Adrenal gland (tissue), 5 donors: Measurements from ENCODE around the gene SUSD3.

Experiments used
- POLR2A ChIP-seq, 2 donors: fragments of 450-650 bp; IDR thresholded peaks; one replicate each; pipeline ENCODE4 v1.6.1; 2017; ENCODE audit warnings: antibody characterized with exemption in 2 of 2, mild to moderate bottlenecking in 2 of 2, moderate library complexity in 1 of 2
- TF ChIP-seq, protein P1 (sequence below), 6 experiments: fragments of 450-650 bp in 4 of 6; fragments of 200-600 bp in 2 of 6; sonication (generic) in 1 of 6; IDR thresholded peaks; 1 replicate in 5 of 6; 2 replicates in 1 of 6; pipeline versions ENCODE4 v1.5.1 to v1.8.0; 2016 to 2021; ENCODE audit warnings: antibody characterized with exemption in 6 of 6, mild to moderate bottlenecking in 2 of 6, moderate library complexity in 1 of 6
- donor health status: DM: no; HTN: no; CAD: no.

DNA sequence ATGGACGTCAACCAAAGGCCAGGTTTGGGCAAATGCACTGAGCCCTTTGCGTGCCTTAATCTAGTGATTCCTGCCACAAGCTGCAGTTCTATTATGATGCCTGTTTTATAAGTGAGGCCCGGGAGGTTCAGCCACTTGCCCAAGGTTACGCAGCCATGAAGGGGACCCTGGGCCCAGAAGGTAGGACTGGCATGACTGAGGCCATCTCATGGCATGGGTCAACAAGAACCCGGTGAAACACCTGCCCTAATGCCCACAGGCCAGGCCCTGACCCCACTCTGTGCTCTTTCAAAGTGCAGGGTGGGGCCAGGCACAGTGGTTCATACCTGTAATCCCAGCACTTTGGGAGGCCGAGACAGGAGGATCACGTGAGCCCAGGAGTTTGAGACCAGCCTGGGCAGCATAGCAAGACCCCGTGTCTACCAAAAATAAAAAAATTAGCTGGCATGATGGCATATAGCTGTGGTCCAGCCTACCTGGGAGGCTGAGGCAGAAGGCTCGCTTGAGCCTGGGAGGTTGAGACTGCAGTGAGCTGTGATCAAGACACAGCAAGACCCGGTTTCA, 66.9 kb downstream of the SUSD3 start:
- TF ChIP-seq, protein P1, sequence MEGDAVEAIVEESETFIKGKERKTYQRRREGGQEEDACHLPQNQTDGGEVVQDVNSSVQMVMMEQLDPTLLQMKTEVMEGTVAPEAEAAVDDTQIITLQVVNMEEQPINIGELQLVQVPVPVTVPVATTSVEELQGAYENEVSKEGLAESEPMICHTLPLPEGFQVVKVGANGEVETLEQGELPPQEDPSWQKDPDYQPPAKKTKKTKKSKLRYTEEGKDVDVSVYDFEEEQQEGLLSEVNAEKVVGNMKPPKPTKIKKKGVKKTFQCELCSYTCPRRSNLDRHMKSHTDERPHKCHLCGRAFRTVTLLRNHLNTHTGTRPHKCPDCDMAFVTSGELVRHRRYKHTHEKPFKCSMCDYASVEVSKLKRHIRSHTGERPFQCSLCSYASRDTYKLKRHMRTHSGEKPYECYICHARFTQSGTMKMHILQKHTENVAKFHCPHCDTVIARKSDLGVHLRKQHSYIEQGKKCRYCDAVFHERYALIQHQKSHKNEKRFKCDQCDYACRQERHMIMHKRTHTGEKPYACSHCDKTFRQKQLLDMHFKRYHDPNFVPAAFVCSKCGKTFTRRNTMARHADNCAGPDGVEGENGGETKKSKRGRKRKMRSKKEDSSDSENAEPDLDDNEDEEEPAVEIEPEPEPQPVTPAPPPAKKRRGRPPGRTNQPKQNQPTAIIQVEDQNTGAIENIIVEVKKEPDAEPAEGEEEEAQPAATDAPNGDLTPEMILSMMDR (IDR thresholded peaks at IDR 0.05), result no peak
- no peak for TF ChIP-seq POLR2A (IDR thresholded peaks at IDR 0.05)
